HEK293 (cell line): ENCODE measurements around the gene DCST1.

Experiments used
- CTCF ChIA-PET: fragments of 350-600 bp; formaldehyde crosslinking; extraction: SDS; loops from one replicate; lab custom pipeline; 2021; ENCODE audit warnings: antibody characterized with exemption; lab: Yijun Ruan, JAX
- POLR2A ChIA-PET: fragments of 300-600 bp; formaldehyde crosslinking; extraction: SDS; loops from one replicate; lab custom pipeline; 2020; ENCODE audit warnings: antibody characterized with exemption, inconsistent platforms; lab: Yijun Ruan, JAX
- H3K27ac ChIP-seq: fragments of 200-500 bp; sonication (Bioruptor generic); 2 replicates; pipeline ENCODE4 v1.5.1; 2014; ENCODE audit warnings: low read depth, low read length, control low read depth, inconsistent platforms; ENCODE audit errors: extremely low read depth
- H3K36me3 ChIP-seq, 2 experiments: fragments of 200-500 bp in 1 of 2; sonication (Bioruptor generic) in 1 of 2; 1 replicate in 1 of 2; 2 replicates in 1 of 2; pipeline ENCODE4 v1.5.1; 2014 to 2017; ENCODE audit warnings: inconsistent platforms in 2 of 2, low read length in 2 of 2; ENCODE audit not compliant: control insufficient read depth in 2 of 2, insufficient read depth in 1 of 2
- H3K4me1 ChIP-seq: fragments of 200-500 bp; sonication (Bioruptor generic); 2 replicates; pipeline ENCODE4 v1.5.1; 2014; ENCODE audit warnings: mild to moderate bottlenecking, low read length, inconsistent platforms; ENCODE audit not compliant: control insufficient read depth, insufficient read depth
- H3K4me3 ChIP-seq: 2 replicates; pipeline ENCODE4 v1.5.1; 2011; ENCODE audit warnings: low read depth, mild to moderate bottlenecking, control low read depth, low read length, moderate library complexity
- H3K9me3 ChIP-seq: fragments of 200-500 bp; sonication (Bioruptor generic); 2 replicates; pipeline ENCODE4 v1.5.1; 2014; ENCODE audit warnings: low read depth, low read length, inconsistent platforms; ENCODE audit not compliant: control insufficient read depth, insufficient read depth
- OVOL3 ChIP-seq: fragments of 450-650 bp; formaldehyde crosslinking; IDR thresholded peaks from 2 replicates; pipeline ENCODE4 v1.5.1; 2016; ENCODE audit warnings: missing biosample characterization, missing genetic modification characterization
- SCRT2 ChIP-seq: fragments of 450-650 bp; formaldehyde crosslinking; IDR thresholded peaks from 2 replicates; pipeline ENCODE4 v1.5.1; 2016; ENCODE audit warnings: missing biosample characterization, missing genetic modification characterization
- ZNF280C ChIP-seq: fragments of 450-650 bp; formaldehyde crosslinking; IDR thresholded peaks from 2 replicates; pipeline ENCODE4 v1.5.1; 2016; ENCODE audit warnings: missing biosample characterization, missing genetic modification characterization
- ZNF530 ChIP-seq: fragments of 450-650 bp; formaldehyde crosslinking; IDR thresholded peaks from 2 replicates; pipeline ENCODE4 v1.5.1; 2016; ENCODE audit warnings: low read depth, missing biosample characterization, missing genetic modification characterization
- ZNF600 ChIP-seq: fragments of 450-650 bp; formaldehyde crosslinking; IDR thresholded peaks from 2 replicates; pipeline ENCODE4 v1.5.1; 2016; ENCODE audit warnings: missing biosample characterization, missing genetic modification characterization
- ZNF701 ChIP-seq: fragments of 450-650 bp; formaldehyde crosslinking; IDR thresholded peaks from 2 replicates; pipeline ENCODE4 v1.5.1; 2016; ENCODE audit warnings: missing biosample characterization, missing genetic modification characterization
- ZNF792 ChIP-seq: fragments of 450-650 bp; formaldehyde crosslinking; IDR thresholded peaks from 2 replicates; pipeline ENCODE4 v1.5.1; 2016; ENCODE audit warnings: missing biosample characterization, missing genetic modification characterization
- TF ChIP-seq, protein P1 (sequence below): fragments of 450-650 bp; formaldehyde crosslinking; IDR thresholded peaks from 2 replicates; pipeline ENCODE4 v1.5.1; 2016; ENCODE audit warnings: missing biosample characterization, missing genetic modification characterization
- TF ChIP-seq, protein P2 (sequence below): fragments of 450-650 bp; formaldehyde crosslinking; IDR thresholded peaks from 2 replicates; pipeline ENCODE4 v1.5.1; 2016; ENCODE audit warnings: missing biosample characterization, missing genetic modification characterization

The DCST1 gene

DNA sequence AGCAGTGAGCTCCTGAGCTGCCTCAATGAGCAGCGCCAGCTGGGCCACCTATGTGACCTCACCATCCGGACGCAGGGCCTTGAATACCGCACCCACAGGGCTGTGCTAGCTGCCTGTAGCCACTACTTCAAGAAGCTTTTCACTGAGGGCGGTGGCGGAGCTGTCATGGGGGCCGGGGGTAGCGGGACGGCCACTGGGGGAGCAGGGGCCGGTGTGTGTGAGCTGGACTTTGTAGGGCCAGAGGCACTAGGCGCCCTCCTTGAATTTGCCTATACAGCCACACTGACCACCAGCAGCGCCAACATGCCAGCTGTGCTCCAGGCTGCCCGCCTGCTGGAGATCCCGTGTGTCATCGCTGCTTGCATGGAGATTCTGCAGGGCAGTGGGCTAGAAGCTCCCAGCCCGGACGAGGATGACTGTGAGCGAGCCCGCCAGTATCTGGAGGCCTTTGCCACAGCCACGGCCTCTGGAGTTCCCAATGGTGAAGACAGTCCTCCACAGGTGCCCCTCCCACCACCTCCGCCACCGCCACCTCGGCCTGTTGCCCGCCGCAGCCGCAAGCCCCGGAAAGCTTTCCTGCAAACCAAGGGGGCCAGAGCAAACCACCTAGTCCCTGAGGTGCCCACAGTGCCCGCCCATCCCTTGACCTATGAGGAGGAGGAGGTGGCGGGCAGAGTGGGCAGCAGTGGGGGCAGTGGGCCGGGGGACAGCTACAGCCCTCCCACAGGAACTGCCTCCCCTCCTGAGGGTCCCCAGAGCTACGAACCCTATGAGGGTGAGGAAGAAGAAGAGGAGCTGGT is 18.7 kb upstream of the DCST1 start:
- Histone ChIP-seq H3K27ac (no peak overlapping the region), H3K4me1 (peaks cover 13% of the 10 kb centered on the region), H3K36me3 (peaks cover 0 to 37% of the 10 kb centered on the region in 2 experiments; a peak in 1 of 3 replicates), H3K4me3 (no peak overlapping the region), H3K9me3 (no peaks in the 10 kb centered on the region)
- ChIA-PET CTCF (interaction anchor here (0.6 to 0.8 kb wide), 3 partner anchors 41 to 153 kb away, joined by 3 read pairs; no protein-coding TSS in a partner anchor), POLR2A (no interaction called here)
- TF ChIP-seq, protein P1, sequence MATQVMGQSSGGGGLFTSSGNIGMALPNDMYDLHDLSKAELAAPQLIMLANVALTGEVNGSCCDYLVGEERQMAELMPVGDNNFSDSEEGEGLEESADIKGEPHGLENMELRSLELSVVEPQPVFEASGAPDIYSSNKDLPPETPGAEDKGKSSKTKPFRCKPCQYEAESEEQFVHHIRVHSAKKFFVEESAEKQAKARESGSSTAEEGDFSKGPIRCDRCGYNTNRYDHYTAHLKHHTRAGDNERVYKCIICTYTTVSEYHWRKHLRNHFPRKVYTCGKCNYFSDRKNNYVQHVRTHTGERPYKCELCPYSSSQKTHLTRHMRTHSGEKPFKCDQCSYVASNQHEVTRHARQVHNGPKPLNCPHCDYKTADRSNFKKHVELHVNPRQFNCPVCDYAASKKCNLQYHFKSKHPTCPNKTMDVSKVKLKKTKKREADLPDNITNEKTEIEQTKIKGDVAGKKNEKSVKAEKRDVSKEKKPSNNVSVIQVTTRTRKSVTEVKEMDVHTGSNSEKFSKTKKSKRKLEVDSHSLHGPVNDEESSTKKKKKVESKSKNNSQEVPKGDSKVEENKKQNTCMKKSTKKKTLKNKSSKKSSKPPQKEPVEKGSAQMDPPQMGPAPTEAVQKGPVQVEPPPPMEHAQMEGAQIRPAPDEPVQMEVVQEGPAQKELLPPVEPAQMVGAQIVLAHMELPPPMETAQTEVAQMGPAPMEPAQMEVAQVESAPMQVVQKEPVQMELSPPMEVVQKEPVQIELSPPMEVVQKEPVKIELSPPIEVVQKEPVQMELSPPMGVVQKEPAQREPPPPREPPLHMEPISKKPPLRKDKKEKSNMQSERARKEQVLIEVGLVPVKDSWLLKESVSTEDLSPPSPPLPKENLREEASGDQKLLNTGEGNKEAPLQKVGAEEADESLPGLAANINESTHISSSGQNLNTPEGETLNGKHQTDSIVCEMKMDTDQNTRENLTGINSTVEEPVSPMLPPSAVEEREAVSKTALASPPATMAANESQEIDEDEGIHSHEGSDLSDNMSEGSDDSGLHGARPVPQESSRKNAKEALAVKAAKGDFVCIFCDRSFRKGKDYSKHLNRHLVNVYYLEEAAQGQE, result no peak
- TF ChIP-seq SCRT2, result peak; percentile 38

DNA sequence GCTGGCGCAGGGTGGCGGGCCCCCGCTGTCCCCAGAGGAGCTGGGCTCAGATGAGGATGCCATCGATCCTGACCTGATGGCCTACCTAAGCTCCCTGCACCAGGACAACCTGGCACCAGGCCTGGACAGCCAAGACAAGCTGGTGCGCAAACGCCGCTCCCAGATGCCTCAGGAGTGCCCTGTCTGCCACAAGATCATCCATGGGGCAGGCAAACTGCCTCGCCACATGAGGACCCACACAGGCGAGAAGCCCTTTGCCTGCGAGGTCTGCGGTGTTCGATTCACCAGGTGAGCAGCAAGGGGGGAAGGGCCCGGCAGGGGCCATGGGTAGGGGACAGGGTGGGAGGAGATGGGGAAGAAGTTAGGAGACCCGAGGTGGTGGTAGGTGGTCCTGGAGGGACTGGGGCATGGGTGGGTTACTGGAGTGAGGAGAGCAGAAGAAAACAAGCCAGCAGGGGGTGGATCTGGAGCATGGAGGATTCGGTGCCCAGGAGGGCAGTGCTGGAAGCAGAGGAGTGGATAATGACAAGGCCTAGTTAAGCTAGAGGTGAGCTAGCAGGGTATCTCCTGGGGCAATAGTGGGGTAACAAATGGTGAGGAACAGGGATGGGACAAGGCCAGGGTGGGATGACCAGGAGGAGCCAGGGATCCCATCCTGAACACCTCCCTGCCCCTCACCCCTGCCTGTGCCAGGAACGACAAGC is 17.9 kb upstream of the DCST1 start:
- no peak for TF ChIP-seq ZNF280C (tag by site-specific recombination)
- no peak for TF ChIP-seq OVOL3 (tag by site-specific recombination)
- TF ChIP-seq ZNF792 (tag by site-specific recombination), result no peak
- TF ChIP-seq ZNF701 (tag by site-specific recombination), result 0 out of 2 replicates have a peak, but pooled peaks have one; percentile 74
- TF ChIP-seq ZNF600 (tag by site-specific recombination), result peak; percentile 31; the same call in 1 of the 2 replicates
- no peak for TF ChIP-seq ZNF530 (tag by site-specific recombination)
- TF ChIP-seq, protein P2, sequence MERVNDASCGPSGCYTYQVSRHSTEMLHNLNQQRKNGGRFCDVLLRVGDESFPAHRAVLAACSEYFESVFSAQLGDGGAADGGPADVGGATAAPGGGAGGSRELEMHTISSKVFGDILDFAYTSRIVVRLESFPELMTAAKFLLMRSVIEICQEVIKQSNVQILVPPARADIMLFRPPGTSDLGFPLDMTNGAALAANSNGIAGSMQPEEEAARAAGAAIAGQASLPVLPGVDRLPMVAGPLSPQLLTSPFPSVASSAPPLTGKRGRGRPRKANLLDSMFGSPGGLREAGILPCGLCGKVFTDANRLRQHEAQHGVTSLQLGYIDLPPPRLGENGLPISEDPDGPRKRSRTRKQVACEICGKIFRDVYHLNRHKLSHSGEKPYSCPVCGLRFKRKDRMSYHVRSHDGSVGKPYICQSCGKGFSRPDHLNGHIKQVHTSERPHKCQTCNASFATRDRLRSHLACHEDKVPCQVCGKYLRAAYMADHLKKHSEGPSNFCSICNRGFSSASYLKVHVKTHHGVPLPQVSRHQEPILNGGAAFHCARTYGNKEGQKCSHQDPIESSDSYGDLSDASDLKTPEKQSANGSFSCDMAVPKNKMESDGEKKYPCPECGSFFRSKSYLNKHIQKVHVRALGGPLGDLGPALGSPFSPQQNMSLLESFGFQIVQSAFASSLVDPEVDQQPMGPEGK (tag by site-specific recombination), result peak; percentile 17; the same call in 1 of the 2 replicates
- Histone ChIP-seq H3K9me3 (no peaks in the 10 kb centered on the region), H3K36me3 (peaks cover 0 to 37% of the 10 kb centered on the region in 2 experiments; a peak in 1 of 3 replicates), H3K4me3 (no peak overlapping the region), H3K4me1 (peaks cover 13% of the 10 kb centered on the region), H3K27ac (no peak overlapping the region)
- ChIA-PET POLR2A (interaction anchor here (0.7 to 2.2 kb wide), 2 partner anchors 9 to 61 kb away, joined by 5 to 7 read pairs; partner anchors contain the start of gene PBXIP1), CTCF (interaction anchor here (0.5 to 3.3 kb wide), 10 partner anchors 9 to 152 kb away, joined by 3 to 38 read pairs (median 9); partner anchors contain the start of genes ADAM15, DCST1 and DCST2)
